HEK293 (cell line): ENCODE measurements around the gene CDK1.

Source experiments
- CTCF ChIA-PET: fragments of 350-600 bp; formaldehyde crosslinking; extraction: SDS; loops from one replicate; lab custom pipeline; 2021; ENCODE audit warnings: antibody characterized with exemption; lab: Yijun Ruan, JAX
- POLR2A ChIA-PET: fragments of 300-600 bp; formaldehyde crosslinking; extraction: SDS; loops from one replicate; lab custom pipeline; 2020; ENCODE audit warnings: antibody characterized with exemption, inconsistent platforms; lab: Yijun Ruan, JAX
- H3K27ac ChIP-seq: fragments of 200-500 bp; sonication (Bioruptor generic); 2 replicates; pipeline ENCODE4 v1.5.1; 2014; ENCODE audit warnings: low read depth, low read length, control low read depth, inconsistent platforms; ENCODE audit errors: extremely low read depth
- H3K36me3 ChIP-seq, 2 experiments: fragments of 200-500 bp in 1 of 2; sonication (Bioruptor generic) in 1 of 2; 1 replicate in 1 of 2; 2 replicates in 1 of 2; pipeline ENCODE4 v1.5.1; 2014 to 2017; ENCODE audit warnings: inconsistent platforms in 2 of 2, low read length in 2 of 2; ENCODE audit not compliant: control insufficient read depth in 2 of 2, insufficient read depth in 1 of 2
- H3K4me1 ChIP-seq: fragments of 200-500 bp; sonication (Bioruptor generic); 2 replicates; pipeline ENCODE4 v1.5.1; 2014; ENCODE audit warnings: mild to moderate bottlenecking, low read length, inconsistent platforms; ENCODE audit not compliant: control insufficient read depth, insufficient read depth
- H3K4me3 ChIP-seq: 2 replicates; pipeline ENCODE4 v1.5.1; 2011; ENCODE audit warnings: low read depth, mild to moderate bottlenecking, control low read depth, low read length, moderate library complexity
- H3K9me3 ChIP-seq: fragments of 200-500 bp; sonication (Bioruptor generic); 2 replicates; pipeline ENCODE4 v1.5.1; 2014; ENCODE audit warnings: low read depth, low read length, inconsistent platforms; ENCODE audit not compliant: control insufficient read depth, insufficient read depth
- HOXC10 ChIP-seq: sonication (generic); formaldehyde crosslinking; IDR thresholded peaks from 2 replicates; pipeline ENCODE4 v1.8.1; 2023; ENCODE audit warnings: mild to moderate bottlenecking, missing genetic modification reagents
- KLF7 ChIP-seq: fragments of 450-650 bp; formaldehyde crosslinking; IDR thresholded peaks from 2 replicates; pipeline ENCODE4 v1.5.1; 2016; ENCODE audit warnings: missing biosample characterization, missing genetic modification characterization, borderline replicate concordance
- OSR2 ChIP-seq: fragments of 450-650 bp; formaldehyde crosslinking; IDR thresholded peaks from 2 replicates; pipeline ENCODE4 v1.5.1; 2016; ENCODE audit warnings: missing biosample characterization, missing genetic modification characterization
- OVOL3 ChIP-seq: fragments of 450-650 bp; formaldehyde crosslinking; IDR thresholded peaks from 2 replicates; pipeline ENCODE4 v1.5.1; 2016; ENCODE audit warnings: missing biosample characterization, missing genetic modification characterization
- REPIN1 ChIP-seq: fragments of 450-650 bp; formaldehyde crosslinking; IDR thresholded peaks from 2 replicates; pipeline ENCODE4 v1.5.1; 2017; ENCODE audit warnings: missing biosample characterization, missing genetic modification characterization, low read depth
- SP2 ChIP-seq: fragments of 450-650 bp; formaldehyde crosslinking; IDR thresholded peaks from 2 replicates; pipeline ENCODE4 v1.5.1; 2016; ENCODE audit warnings: missing biosample characterization, missing genetic modification characterization
- SP7 ChIP-seq: fragments of 450-650 bp; formaldehyde crosslinking; IDR thresholded peaks from 2 replicates; pipeline ENCODE4 v1.5.1; 2016; ENCODE audit warnings: missing biosample characterization, missing genetic modification characterization
- TCF7L2 ChIP-seq: IDR thresholded peaks from 2 replicates; pipeline ENCODE4 v1.6.1; 2011; ENCODE audit warnings: low read depth, mild to moderate bottlenecking, inconsistent platforms, low read length, moderate library complexity, borderline replicate concordance
- ZBTB7A ChIP-seq: fragments of 450-650 bp; formaldehyde crosslinking; IDR thresholded peaks from 2 replicates; pipeline ENCODE4 v1.5.1; 2016; ENCODE audit warnings: low read depth, missing biosample characterization, missing genetic modification characterization
- ZNF140 ChIP-seq: fragments of 450-650 bp; formaldehyde crosslinking; IDR thresholded peaks from 2 replicates; pipeline ENCODE4 v1.5.1; 2016; ENCODE audit warnings: missing biosample characterization, missing genetic modification characterization
- ZNF2 ChIP-seq: fragments of 450-650 bp; formaldehyde crosslinking; IDR thresholded peaks from 2 replicates; pipeline ENCODE4 v1.5.1; 2016; ENCODE audit warnings: missing biosample characterization, missing genetic modification characterization
- ZNF214 ChIP-seq: fragments of 450-650 bp; formaldehyde crosslinking; IDR thresholded peaks from 2 replicates; pipeline ENCODE4 v1.5.1; 2017; ENCODE audit warnings: missing biosample characterization, mild to moderate bottlenecking, missing genetic modification characterization, borderline replicate concordance
- ZNF223 ChIP-seq: fragments of 450-650 bp; formaldehyde crosslinking; IDR thresholded peaks from 2 replicates; pipeline ENCODE4 v1.5.1; 2016; ENCODE audit warnings: missing biosample characterization, missing genetic modification characterization
- ZNF324 ChIP-seq: fragments of 450-650 bp; formaldehyde crosslinking; IDR thresholded peaks from 2 replicates; pipeline ENCODE4 v1.5.1; 2016; ENCODE audit warnings: missing biosample characterization, missing genetic modification characterization
- ZNF416 ChIP-seq: fragments of 450-650 bp; formaldehyde crosslinking; IDR thresholded peaks from 2 replicates; pipeline ENCODE4 v1.5.1; 2016; ENCODE audit warnings: missing biosample characterization, missing genetic modification characterization
- ZNF423 ChIP-seq: fragments of 450-650 bp; formaldehyde crosslinking; IDR thresholded peaks from 2 replicates; pipeline ENCODE4 v1.5.1; 2016; ENCODE audit warnings: missing biosample characterization, missing genetic modification characterization
- ZNF530 ChIP-seq: fragments of 450-650 bp; formaldehyde crosslinking; IDR thresholded peaks from 2 replicates; pipeline ENCODE4 v1.5.1; 2016; ENCODE audit warnings: low read depth, missing biosample characterization, missing genetic modification characterization
- ZNF544 ChIP-seq: fragments of 450-650 bp; formaldehyde crosslinking; IDR thresholded peaks from 2 replicates; pipeline ENCODE4 v1.5.0; 2017; ENCODE audit warnings: missing biosample characterization, missing genetic modification characterization
- ZNF660 ChIP-seq: fragments of 450-650 bp; IDR thresholded peaks from 2 replicates; pipeline ENCODE4 v1.5.1; 2018; ENCODE audit warnings: missing biosample characterization, mild to moderate bottlenecking, missing genetic modification characterization
- ZNF670 ChIP-seq: fragments of 450-650 bp; formaldehyde crosslinking; IDR thresholded peaks from 2 replicates; pipeline ENCODE4 v1.5.1; 2016; ENCODE audit warnings: missing biosample characterization, missing genetic modification characterization, low read depth
- ZNF776 ChIP-seq: fragments of 450-650 bp; formaldehyde crosslinking; IDR thresholded peaks from 2 replicates; pipeline ENCODE4 v1.5.0; 2017; ENCODE audit warnings: missing biosample characterization, missing genetic modification characterization, borderline replicate concordance
- TF ChIP-seq, protein P1 (sequence below): fragments of 450-650 bp; formaldehyde crosslinking; IDR thresholded peaks from 2 replicates; pipeline ENCODE4 v1.5.1; 2016; ENCODE audit warnings: missing biosample characterization, missing genetic modification characterization, low read depth
- TF ChIP-seq, protein P2 (sequence below): fragments of 450-650 bp; formaldehyde crosslinking; IDR thresholded peaks from 2 replicates; pipeline ENCODE4 v1.5.1; 2017; ENCODE audit warnings: missing biosample characterization, mild to moderate bottlenecking, missing genetic modification characterization, moderate library complexity
- TF ChIP-seq, protein P3 (sequence below): fragments of 450-650 bp; formaldehyde crosslinking; IDR thresholded peaks from 2 replicates; pipeline ENCODE4 v1.5.1; 2016; ENCODE audit warnings: missing biosample characterization, missing genetic modification characterization

CDK1 gene

DNA sequence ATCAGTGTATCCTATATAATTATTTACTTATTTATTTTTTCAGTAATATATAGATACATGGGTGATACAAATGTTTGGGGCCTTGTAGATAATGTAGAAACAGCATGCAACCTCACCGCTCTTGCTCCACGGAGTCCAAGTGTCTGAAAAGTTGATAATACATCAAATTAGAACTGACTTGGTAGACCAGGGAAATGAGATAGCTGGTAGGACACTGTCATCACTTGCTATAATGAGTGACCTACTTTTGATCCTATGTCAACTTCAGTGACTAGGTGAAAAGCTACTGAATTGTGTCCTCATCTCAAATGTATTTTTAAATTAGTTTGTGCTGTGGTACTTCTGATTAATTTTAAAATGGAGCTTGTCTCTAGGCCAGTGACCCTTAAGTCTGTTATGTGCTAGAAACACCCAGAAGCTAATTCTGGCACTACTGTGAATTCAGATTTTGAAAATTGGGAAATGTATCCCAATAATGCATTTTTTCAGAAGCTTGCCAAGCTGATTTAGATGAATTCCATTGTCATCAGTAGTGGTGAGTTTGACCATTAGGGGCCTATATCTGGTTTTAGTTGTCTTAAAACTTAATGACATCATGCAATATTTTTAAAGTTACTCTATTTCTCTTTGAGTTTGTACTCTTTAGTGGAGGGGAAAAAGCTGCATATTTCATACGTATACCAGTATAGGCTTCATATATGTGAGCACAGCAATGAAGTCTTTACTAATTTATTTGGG lies 17.4 kb downstream of the CDK1 start:
- POLR2A ChIA-PET: no interaction called here
- Histone ChIP-seq H3K4me3 (no peak overlapping the region), H3K27ac (no peak overlapping the region), H3K9me3 (no peaks in the 10 kb centered on the region), H3K36me3 (peaks cover 60 to 73% of the 10 kb centered on the region in 2 experiments), H3K4me1 (no peaks in the 10 kb centered on the region; the same call in 1 of the 2 replicates)
- TF ChIP-seq REPIN1 (tag by site-specific recombination) (no peak), OSR2 (tag by site-specific recombination) (0 out of 2 replicates have a peak, but pooled peaks have one; percentile 12)
- TF ChIP-seq, protein P1, sequence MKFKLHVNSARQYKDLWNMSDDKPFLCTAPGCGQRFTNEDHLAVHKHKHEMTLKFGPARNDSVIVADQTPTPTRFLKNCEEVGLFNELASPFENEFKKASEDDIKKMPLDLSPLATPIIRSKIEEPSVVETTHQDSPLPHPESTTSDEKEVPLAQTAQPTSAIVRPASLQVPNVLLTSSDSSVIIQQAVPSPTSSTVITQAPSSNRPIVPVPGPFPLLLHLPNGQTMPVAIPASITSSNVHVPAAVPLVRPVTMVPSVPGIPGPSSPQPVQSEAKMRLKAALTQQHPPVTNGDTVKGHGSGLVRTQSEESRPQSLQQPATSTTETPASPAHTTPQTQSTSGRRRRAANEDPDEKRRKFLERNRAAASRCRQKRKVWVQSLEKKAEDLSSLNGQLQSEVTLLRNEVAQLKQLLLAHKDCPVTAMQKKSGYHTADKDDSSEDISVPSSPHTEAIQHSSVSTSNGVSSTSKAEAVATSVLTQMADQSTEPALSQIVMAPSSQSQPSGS (tag by site-specific recombination): peak; percentile 52; the same call in 1 of the 2 replicates
- CTCF ChIA-PET: interaction anchor here (1.4 kb wide), 1 partner anchor 10 kb away, joined by 3 read pairs; no protein-coding TSS in a partner anchor

DNA sequence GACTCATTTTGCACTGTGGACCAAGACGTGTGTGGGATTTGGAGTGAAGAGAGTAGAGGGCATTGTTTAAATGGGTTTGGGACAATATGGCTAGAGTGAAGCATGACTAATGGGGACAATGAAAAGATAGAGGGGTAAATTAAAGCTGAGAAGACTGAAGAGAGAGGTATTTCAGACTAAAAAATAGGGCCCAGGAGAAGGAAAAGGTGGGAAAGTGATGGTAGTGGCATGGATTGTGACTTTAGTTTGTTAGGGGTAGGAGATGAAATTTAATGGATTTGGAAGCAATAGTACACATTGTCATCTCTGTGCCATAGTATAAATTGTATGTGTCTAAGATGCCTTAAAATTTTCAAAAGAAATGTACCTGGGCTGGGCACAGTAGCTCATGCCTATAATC lies 18.2 kb downstream of the CDK1 start:
- peaks cover 52 to 67% of the 10 kb centered on the region in 2 experiments for H3K36me3 ChIP-seq
- no peak for TF ChIP-seq ZNF660 (tag by site-specific recombination)
- no peak for TF ChIP-seq OVOL3 (tag by site-specific recombination)
- TF ChIP-seq ZNF776 (tag by site-specific recombination): no peak
- TF ChIP-seq SP2: no peak
- no peak for TF ChIP-seq KLF7 (tag by site-specific recombination)
- TF ChIP-seq ZNF530: no peak
- TF ChIP-seq ZNF2 (tag by site-specific recombination): no peak
- TF ChIP-seq ZNF140: no peak
- no peak for TF ChIP-seq TCF7L2
- TF ChIP-seq SP7: no peak
- TF ChIP-seq, all 188 proteins: peak for 0
- Histone ChIP-seq H3K27ac (no peak overlapping the region), H3K9me3 (no peaks in the 10 kb centered on the region), H3K4me1 (peaks cover 6% of the 10 kb centered on the region), H3K4me3 (no peak overlapping the region)
- ChIA-PET POLR2A (no interaction called here), CTCF (interaction anchor here (1.4 kb wide), 1 partner anchor 9 kb away, joined by 3 read pairs; no protein-coding TSS in a partner anchor)

DNA sequence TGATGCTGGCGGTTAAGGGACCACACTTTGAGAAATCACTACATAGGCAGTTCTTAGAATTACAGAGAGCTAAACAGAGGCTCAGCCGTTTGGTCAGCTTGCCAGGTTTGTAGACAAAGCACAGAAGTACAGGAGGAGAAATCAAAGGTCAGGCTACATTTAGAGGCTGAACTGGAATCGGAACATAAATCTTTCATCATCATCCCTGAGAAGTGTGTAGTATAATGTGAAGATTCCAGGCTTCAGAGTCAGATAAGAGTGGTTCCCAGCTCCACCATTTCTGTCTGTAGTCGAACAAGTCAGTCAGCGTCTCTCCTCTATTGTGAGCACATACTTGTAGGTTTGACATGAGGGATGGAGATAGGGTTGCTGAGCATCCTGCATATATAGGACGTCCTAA lies 18.9 kb downstream of the CDK1 start:
- ChIA-PET POLR2A (interaction anchor here (1.2 kb wide), 1 partner anchor 19 kb away, joined by 5 read pairs; the partner anchor contains the start of gene CDK1), CTCF (interaction anchor here (1.4 kb wide), 1 partner anchor 8 kb away, joined by 3 read pairs; no protein-coding TSS in a partner anchor)
- Histone ChIP-seq H3K4me1 (peaks cover 11% of the 10 kb centered on the region), H3K36me3 (peaks cover 48 to 60% of the 10 kb centered on the region in 2 experiments), H3K4me3 (no peak overlapping the region), H3K9me3 (no peaks in the 10 kb centered on the region), H3K27ac (no peak overlapping the region)
- TF ChIP-seq ZNF670 (tag by site-specific recombination): no peak
- TF ChIP-seq, protein P2, sequence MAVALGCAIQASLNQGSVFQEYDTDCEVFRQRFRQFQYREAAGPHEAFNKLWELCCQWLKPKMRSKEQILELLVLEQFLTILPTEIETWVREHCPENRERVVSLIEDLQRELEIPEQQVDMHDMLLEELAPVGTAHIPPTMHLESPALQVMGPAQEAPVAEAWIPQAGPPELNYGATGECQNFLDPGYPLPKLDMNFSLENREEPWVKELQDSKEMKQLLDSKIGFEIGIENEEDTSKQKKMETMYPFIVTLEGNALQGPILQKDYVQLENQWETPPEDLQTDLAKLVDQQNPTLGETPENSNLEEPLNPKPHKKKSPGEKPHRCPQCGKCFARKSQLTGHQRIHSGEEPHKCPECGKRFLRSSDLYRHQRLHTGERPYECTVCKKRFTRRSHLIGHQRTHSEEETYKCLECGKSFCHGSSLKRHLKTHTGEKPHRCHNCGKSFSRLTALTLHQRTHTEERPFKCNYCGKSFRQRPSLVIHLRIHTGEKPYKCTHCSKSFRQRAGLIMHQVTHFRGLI (tag by site-specific recombination): no peak
- no peak for TF ChIP-seq ZNF324 (tag by site-specific recombination)
- no peak for TF ChIP-seq ZNF214
- no peak for TF ChIP-seq ZNF416 (tag by site-specific recombination)
- TF ChIP-seq ZNF544 (tag by site-specific recombination): no peak
- TF ChIP-seq ZBTB7A (tag by site-specific recombination): no peak
- TF ChIP-seq ZNF423: no peak
- TF ChIP-seq, protein P3, sequence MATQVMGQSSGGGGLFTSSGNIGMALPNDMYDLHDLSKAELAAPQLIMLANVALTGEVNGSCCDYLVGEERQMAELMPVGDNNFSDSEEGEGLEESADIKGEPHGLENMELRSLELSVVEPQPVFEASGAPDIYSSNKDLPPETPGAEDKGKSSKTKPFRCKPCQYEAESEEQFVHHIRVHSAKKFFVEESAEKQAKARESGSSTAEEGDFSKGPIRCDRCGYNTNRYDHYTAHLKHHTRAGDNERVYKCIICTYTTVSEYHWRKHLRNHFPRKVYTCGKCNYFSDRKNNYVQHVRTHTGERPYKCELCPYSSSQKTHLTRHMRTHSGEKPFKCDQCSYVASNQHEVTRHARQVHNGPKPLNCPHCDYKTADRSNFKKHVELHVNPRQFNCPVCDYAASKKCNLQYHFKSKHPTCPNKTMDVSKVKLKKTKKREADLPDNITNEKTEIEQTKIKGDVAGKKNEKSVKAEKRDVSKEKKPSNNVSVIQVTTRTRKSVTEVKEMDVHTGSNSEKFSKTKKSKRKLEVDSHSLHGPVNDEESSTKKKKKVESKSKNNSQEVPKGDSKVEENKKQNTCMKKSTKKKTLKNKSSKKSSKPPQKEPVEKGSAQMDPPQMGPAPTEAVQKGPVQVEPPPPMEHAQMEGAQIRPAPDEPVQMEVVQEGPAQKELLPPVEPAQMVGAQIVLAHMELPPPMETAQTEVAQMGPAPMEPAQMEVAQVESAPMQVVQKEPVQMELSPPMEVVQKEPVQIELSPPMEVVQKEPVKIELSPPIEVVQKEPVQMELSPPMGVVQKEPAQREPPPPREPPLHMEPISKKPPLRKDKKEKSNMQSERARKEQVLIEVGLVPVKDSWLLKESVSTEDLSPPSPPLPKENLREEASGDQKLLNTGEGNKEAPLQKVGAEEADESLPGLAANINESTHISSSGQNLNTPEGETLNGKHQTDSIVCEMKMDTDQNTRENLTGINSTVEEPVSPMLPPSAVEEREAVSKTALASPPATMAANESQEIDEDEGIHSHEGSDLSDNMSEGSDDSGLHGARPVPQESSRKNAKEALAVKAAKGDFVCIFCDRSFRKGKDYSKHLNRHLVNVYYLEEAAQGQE (tag by site-specific recombination): no peak
- no peak for TF ChIP-seq ZNF223
- TF ChIP-seq HOXC10: no peak
